ENCODE measurements around the gene ABHD8. TPM values are rescaled to one million over a fixed set of nuclear protein-coding genes. Genes with fewer than 3 reads are reported as not detected.

ABHD8 gene
- total RNA-seq, 3 donors from 2014 or later (not counting 1 experiment from before 2014, with no cell fraction given) = 7.5 to 10.0 (median 9.7) TPM

GRCh38 chr19:17348700-17349099 lies 45.5 kb upstream of the ABHD8 start:
- no peak overlapping the region for H3K27ac ChIP-seq (ENCODE audit: low read length)
- H3K9me3 Mint-ChIP-seq = no peaks in the 10 kb centered on the region
- no peak for ATAC-seq
- intact Hi-C loops (cut with micrococcal nuclease) = no loop called here
- H3K27ac Mint-ChIP-seq = no peak overlapping the region
- H3K9me3 ChIP-seq (ENCODE audit: control insufficient read depth, insufficient read depth, low read length) = no peaks in the 10 kb centered on the region
- TF ChIP-seq CTCF (IDR thresholded peaks at IDR 0.05) = no peak
- H3K27me3 ChIP-seq (ENCODE audit: control insufficient read depth, insufficient read depth, low read length) = peaks cover 2% of the 10 kb centered on the region
- H3K36me3 Mint-ChIP-seq = no peaks in the 10 kb centered on the region
- peaks cover 13% of the 10 kb centered on the region for H3K4me1 ChIP-seq (ENCODE audit: control insufficient read depth, insufficient read depth, low read length)
- no peak for DNase-seq
- 16% methylated on average over 11 of the region's 12 CpGs for WGBS (ENCODE audit: insufficient coverage)
- H3K27me3 Mint-ChIP-seq (ENCODE audit: low read depth in 2 of 2) = peaks cover 7 to 26% of the 10 kb centered on the region in 2 donors
- H3K4me1 Mint-ChIP-seq = peaks cover 0 to 6% of the 10 kb centered on the region in 2 donors
- H3K4me3 ChIP-seq (ENCODE audit: low read length) = no peak overlapping the region
- H3K36me3 ChIP-seq (ENCODE audit: control insufficient read depth, insufficient read depth, low read length) = no peaks in the 10 kb centered on the region
- no peak overlapping the region for H3K4me3 Mint-ChIP-seq

- no peak for ATAC-seq
- TF ChIP-seq CTCF (IDR thresholded peaks at IDR 0.05) = no peak
- H3K27me3 Mint-ChIP-seq (ENCODE audit: low read depth in 2 of 2) = peaks cover 7 to 21% of the 10 kb centered on the region in 2 donors
- Histone ChIP-seq H3K4me3 (ENCODE audit: low read length) (no peak overlapping the region), H3K27me3 (ENCODE audit: control insufficient read depth, insufficient read depth, low read length) (peaks cover 2% of the 10 kb centered on the region), H3K9me3 (ENCODE audit: control insufficient read depth, insufficient read depth, low read length) (no peaks in the 10 kb centered on the region), H3K4me1 (ENCODE audit: control insufficient read depth, insufficient read depth, low read length) (peaks cover 13% of the 10 kb centered on the region), H3K27ac (ENCODE audit: low read length) (no peak overlapping the region), H3K36me3 (ENCODE audit: control insufficient read depth, insufficient read depth, low read length) (no peaks in the 10 kb centered on the region)
- 73% methylated on average over 2 of the region's 2 CpGs for WGBS (ENCODE audit: insufficient coverage)
- intact Hi-C loops (cut with micrococcal nuclease) = no loop called here
- no peak overlapping the region for H3K4me3 Mint-ChIP-seq
- H3K36me3 Mint-ChIP-seq = no peaks in the 10 kb centered on the region
- H3K27ac Mint-ChIP-seq = no peak overlapping the region
- no peaks in the 10 kb centered on the region for H3K9me3 Mint-ChIP-seq
- peaks cover 0 to 6% of the 10 kb centered on the region in 2 donors for H3K4me1 Mint-ChIP-seq
- no peak for DNase-seq
Observed at GRCh38 chr19:17347877-17348276, 44.7 kb upstream of the ABHD8 start.

DNA sequence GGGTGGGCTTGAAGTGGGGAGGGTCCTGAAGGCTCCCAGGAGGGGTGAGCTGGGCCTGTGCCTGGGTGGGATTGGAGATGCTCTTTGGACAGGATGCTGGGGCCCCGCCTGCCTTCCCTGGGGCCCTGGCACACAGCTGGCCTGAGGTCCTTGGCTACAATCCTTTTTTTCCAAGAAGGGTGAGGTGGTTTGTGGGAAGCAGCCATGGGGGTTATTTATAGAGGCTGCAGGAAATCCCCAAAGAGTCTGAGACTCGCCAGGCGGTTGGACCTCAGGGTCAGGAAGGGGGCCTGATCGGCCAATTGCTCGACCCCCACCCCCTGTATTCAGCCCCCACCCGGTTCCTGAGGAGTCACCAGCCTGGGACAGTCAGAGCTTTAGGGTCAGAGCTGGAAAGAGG lies 44.1 kb upstream of the ABHD8 start:
- Mint-ChIP-seq H3K27ac (no peak overlapping the region), H3K9me3 (no peaks in the 10 kb centered on the region), H3K4me3 (no peak overlapping the region), H3K36me3 (no peaks in the 10 kb centered on the region), H3K4me1 (peaks cover 0 to 6% of the 10 kb centered on the region in 2 donors), H3K27me3 (ENCODE audit: low read depth in 2 of 2) (peaks cover 7 to 21% of the 10 kb centered on the region in 2 donors)
- WGBS (ENCODE audit: insufficient coverage) = 38% methylated on average over 2 of the region's 6 CpGs
- Histone ChIP-seq H3K9me3 (ENCODE audit: control insufficient read depth, insufficient read depth, low read length) (no peaks in the 10 kb centered on the region), H3K36me3 (ENCODE audit: control insufficient read depth, insufficient read depth, low read length) (no peaks in the 10 kb centered on the region), H3K4me3 (ENCODE audit: low read length) (no peak overlapping the region), H3K27ac (ENCODE audit: low read length) (no peak overlapping the region), H3K27me3 (ENCODE audit: control insufficient read depth, insufficient read depth, low read length) (peaks cover 2% of the 10 kb centered on the region), H3K4me1 (ENCODE audit: control insufficient read depth, insufficient read depth, low read length) (peaks cover 13% of the 10 kb centered on the region)
- no peak for DNase-seq
- intact Hi-C loops (cut with micrococcal nuclease) = no loop called here
- TF ChIP-seq CTCF (IDR thresholded peaks at IDR 0.05) = no peak
- no peak for ATAC-seq

DNA sequence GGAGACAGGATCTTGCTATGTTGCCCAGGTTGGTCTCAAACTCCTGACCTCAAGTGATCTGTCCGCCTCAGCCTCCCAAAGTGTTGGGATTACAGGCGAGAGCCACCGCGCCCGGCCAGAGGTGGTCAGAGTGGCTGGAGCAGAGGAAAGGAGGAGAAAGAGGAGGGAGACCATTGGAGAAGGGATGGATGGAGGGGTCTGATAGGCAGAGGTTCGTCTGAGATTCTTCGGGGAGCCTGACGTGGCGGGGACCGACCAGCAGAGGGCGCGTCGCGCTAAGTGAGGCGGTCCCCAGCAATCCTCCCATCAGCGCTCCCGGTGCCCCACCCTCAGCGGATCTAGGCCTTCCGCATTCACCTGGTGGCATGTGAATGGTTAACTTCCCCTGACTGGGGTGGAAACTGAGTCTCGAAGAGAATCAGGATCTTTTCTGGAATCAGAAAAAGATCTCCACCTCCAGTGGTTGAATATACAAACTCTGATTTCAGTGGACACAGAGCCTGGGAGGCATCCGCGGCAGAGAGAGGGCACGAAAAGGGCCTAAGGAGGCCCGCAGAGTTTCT lies 43.0 kb upstream of the ABHD8 start:
- H3K27ac Mint-ChIP-seq = no peak overlapping the region
- intact Hi-C loops (cut with micrococcal nuclease) = loop anchor here (1.0 kb wide), 2 partner anchors 40 to 120 kb away; no protein-coding TSS in a partner anchor
- Histone ChIP-seq H3K36me3 (ENCODE audit: control insufficient read depth, insufficient read depth, low read length) (peaks cover 7% of the 10 kb centered on the region), H3K27me3 (ENCODE audit: control insufficient read depth, insufficient read depth, low read length) (peaks cover 2% of the 10 kb centered on the region), H3K4me1 (ENCODE audit: control insufficient read depth, insufficient read depth, low read length) (peaks cover 6% of the 10 kb centered on the region), H3K9me3 (ENCODE audit: control insufficient read depth, insufficient read depth, low read length) (no peaks in the 10 kb centered on the region), H3K27ac (ENCODE audit: low read length) (no peak overlapping the region), H3K4me3 (ENCODE audit: low read length) (no peak overlapping the region)
- TF ChIP-seq CTCF (IDR thresholded peaks at IDR 0.05) = peak; percentile 98
- peak; percentile 75 to 87 for DNase-seq
- WGBS (ENCODE audit: insufficient coverage) = 18% methylated on average over 22 of the region's 24 CpGs
- no peaks in the 10 kb centered on the region for H3K9me3 Mint-ChIP-seq
- H3K4me3 Mint-ChIP-seq = no peak overlapping the region
- peak; percentile 87 to 99 (median 99) for ATAC-seq
- peaks cover 0 to 6% of the 10 kb centered on the region in 2 donors for H3K4me1 Mint-ChIP-seq
- H3K36me3 Mint-ChIP-seq = no peaks in the 10 kb centered on the region
- peaks cover 7 to 16% of the 10 kb centered on the region in 2 donors for H3K27me3 Mint-ChIP-seq (ENCODE audit: low read depth in 2 of 2)
